WERI-Rb-1 (cell line): ENCODE results near the gene EPC1.
"Not testable (repeated sequence)": the region's sequence is repeated elsewhere in the genome, so short reads cannot be mapped to it uniquely, and the experiment has no call there.

Experiments used
- DNase-seq: peaks from one replicate; pipeline ENCODE4 v3.0.0-alpha.2; 2020
- H3K27ac ChIP-seq: fragments of 250-450 bp; sonication (Bioruptor Pico); 2 replicates; pipeline ENCODE4 v1.5.1; 2020; ENCODE audit warnings: mild to moderate bottlenecking, moderate library complexity
- H3K27me3 ChIP-seq: fragments of 250-450 bp; sonication (Bioruptor Pico); 2 replicates; pipeline ENCODE4 v1.5.1; 2021; ENCODE audit warnings: mild to moderate bottlenecking, low read depth, moderate library complexity; ENCODE audit not compliant: insufficient read depth, severe bottlenecking
- H3K36me3 ChIP-seq: fragments of 250-450 bp; sonication (Bioruptor Pico); 2 replicates; pipeline ENCODE4 v1.5.1; 2020; ENCODE audit warnings: mild to moderate bottlenecking, moderate library complexity
- H3K4me3 ChIP-seq: 2 replicates; pipeline ENCODE4 v1.5.1; 2011; ENCODE audit warnings: low read depth, mild to moderate bottlenecking, control low read depth, low read length
- H3K9me3 ChIP-seq: fragments of 250-450 bp; sonication (Bioruptor Pico); 2 replicates; pipeline ENCODE4 v1.5.1; 2021; ENCODE audit warnings: mild to moderate bottlenecking, moderate library complexity; ENCODE audit not compliant: severe bottlenecking
- TF ChIP-seq, protein P1 (sequence below): IDR thresholded peaks from 2 replicates; pipeline ENCODE4 v1.5.1; 2011; ENCODE audit warnings: low read depth, mild to moderate bottlenecking, control low read depth, inconsistent platforms, low read length

Gene EPC1

DNA sequence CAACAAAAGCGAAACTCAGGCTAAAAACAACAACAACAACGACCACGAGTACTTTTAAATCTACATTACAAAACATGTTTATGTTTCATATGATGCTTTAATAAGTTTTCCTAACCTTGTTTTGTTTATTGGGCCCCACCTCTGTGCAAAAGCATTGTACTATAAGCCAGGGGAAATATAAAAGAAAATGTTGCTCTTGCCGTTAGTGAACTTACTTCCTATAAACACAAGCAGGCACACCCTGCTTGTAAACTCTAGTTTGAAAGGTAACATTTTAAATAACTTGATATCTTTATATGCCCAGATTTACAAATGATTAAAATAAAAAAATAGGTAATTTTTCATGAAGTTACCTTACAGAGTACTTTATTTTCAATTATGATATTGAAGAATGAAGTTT is 19.2 kb upstream of the EPC1 start:
- TF ChIP-seq, protein P1, sequence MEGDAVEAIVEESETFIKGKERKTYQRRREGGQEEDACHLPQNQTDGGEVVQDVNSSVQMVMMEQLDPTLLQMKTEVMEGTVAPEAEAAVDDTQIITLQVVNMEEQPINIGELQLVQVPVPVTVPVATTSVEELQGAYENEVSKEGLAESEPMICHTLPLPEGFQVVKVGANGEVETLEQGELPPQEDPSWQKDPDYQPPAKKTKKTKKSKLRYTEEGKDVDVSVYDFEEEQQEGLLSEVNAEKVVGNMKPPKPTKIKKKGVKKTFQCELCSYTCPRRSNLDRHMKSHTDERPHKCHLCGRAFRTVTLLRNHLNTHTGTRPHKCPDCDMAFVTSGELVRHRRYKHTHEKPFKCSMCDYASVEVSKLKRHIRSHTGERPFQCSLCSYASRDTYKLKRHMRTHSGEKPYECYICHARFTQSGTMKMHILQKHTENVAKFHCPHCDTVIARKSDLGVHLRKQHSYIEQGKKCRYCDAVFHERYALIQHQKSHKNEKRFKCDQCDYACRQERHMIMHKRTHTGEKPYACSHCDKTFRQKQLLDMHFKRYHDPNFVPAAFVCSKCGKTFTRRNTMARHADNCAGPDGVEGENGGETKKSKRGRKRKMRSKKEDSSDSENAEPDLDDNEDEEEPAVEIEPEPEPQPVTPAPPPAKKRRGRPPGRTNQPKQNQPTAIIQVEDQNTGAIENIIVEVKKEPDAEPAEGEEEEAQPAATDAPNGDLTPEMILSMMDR = no peak
- H3K36me3 ChIP-seq = no peaks in the 10 kb centered on the region
- no peak for DNase-seq
- H3K9me3 ChIP-seq = no peaks in the 10 kb centered on the region
- H3K27ac ChIP-seq = no peak overlapping the region
- H3K27me3 ChIP-seq = no peaks in the 10 kb centered on the region
- H3K4me3 ChIP-seq = no peak overlapping the region

DNA sequence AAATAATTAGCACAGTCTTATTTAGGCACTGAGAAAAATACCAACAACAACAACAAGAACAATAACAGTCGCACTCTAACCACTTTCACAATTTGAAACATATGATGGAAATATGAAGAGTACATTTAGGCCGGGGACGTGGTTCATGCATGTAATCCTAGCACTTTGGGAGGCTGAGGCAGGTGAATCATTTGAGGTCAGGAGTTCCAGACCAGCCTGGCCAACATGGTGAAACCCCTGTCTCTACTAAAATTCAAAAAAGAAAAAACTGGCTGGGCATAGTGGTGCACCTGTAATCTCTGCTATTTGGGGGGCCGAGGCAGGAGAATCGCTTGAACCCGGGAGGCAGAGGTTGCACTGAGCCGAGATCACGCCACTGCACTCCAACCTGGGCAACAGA is 18.4 kb upstream of the EPC1 start:
- not testable (repeated sequence) for H3K27me3 ChIP-seq, H3K27ac ChIP-seq, H3K9me3 ChIP-seq, H3K4me3 ChIP-seq, H3K36me3 ChIP-seq, DNase-seq

DNA sequence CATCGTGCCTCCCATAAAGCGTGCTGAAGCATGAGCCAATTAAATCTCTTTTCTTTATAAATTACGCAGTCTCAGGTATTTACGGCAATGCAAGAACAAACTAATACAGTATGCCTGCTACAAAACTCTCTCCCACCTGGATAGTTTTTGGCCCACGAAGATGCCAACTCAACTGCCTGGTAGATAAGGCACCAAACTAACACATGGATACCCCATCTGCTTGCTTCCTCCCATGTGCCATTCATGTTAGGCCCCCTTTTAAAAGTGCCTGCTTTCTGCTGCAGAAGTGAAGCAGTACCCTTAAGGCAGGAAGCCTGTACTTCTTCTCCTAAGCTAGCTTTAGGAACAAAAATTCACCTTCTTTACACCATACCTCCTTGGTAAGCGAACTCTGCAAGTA is 15.6 kb upstream of the EPC1 start:
- Histone ChIP-seq H3K9me3 (no peaks in the 10 kb centered on the region), H3K27ac (no peak overlapping the region), H3K36me3 (no peaks in the 10 kb centered on the region), H3K27me3 (no peaks in the 10 kb centered on the region), H3K4me3 (no peak overlapping the region)
- DNase-seq = no peak
- TF ChIP-seq, protein P1 = no peak

DNA sequence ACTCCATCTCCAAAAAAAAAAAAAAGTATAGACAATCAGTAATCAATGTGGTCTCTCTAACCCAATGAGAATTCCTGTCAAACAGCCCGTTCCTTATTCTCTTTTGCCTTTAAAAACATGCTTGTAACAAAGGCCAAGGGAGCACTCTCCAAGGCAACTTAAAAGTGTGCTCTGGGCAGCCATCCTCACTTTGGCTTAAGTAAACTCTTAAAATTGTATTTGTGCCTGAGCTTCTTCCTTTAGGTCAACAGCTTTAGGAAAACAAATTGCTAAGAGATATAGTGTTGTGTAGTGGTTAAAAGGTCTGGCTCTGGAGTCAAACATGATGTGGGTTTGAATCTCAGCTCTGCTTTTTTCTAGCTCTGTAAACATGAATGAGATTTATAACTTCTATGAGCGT is 13.9 kb upstream of the EPC1 start:
- Histone ChIP-seq H3K4me3 (no peak overlapping the region), H3K9me3 (no peaks in the 10 kb centered on the region), H3K27ac (no peak overlapping the region), H3K36me3 (no peaks in the 10 kb centered on the region), H3K27me3 (no peaks in the 10 kb centered on the region)
- TF ChIP-seq, protein P1 = no peak
- no peak for DNase-seq

DNA sequence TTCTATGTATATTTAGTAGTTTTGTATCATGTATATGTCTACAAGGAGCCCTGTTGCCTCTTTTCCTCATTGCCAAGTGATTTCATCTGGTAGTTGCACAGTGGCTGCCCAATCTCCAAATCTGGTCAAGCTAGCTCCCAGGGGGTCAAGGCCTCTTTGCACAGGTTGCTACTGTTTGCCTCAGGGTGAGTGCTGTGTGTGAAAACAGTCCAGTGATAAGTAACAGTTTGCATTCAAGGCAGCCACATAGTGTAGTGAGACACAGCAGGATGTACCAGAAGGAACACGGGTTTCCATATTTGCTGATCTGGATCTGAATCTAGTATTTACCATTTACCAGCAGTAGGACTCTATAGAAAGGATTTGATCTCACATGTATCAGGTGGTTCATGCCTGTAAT is 13.3 kb upstream of the EPC1 start:
- Histone ChIP-seq H3K4me3 (no peak overlapping the region), H3K36me3 (no peaks in the 10 kb centered on the region), H3K9me3 (no peaks in the 10 kb centered on the region), H3K27me3 (no peaks in the 10 kb centered on the region), H3K27ac (no peak overlapping the region)
- DNase-seq = no peak
- TF ChIP-seq, protein P1 = no peak

DNA sequence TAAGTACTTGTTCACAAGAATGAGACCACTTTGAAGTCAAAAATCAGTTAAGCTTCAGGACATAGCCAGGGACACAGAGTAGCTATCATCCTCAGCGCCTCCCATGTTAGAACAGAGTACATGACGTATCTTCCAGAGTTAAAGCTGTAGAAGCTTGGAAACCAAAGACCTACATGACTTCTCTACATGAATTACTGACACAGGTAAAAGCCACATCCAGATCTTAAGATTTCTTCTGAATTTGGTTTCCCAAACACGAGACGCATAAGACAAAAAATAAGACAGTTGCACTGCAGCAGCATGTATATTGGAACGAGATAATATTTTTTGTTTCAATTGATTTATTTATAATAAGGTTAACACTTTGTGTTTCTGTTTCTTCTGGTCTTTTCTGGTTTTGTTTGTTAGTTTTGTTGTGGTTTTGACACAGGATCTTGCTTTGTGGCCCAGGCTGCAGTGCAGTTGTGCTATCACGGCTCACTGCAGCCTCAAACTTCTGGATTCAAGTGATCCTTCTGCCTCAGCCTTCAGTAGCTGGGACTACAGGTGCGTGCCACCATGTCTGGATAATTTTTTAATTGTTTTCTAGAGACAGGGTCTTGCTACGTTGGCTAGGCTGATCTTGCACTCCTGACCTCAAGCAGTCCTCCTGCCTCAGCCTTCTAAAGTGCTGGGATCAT is 10.2 kb upstream of the EPC1 start:
- TF ChIP-seq, protein P1 = no peak
- H3K4me3 ChIP-seq = no peak overlapping the region
- H3K27ac ChIP-seq = no peak overlapping the region
- H3K27me3 ChIP-seq = no peaks in the 10 kb centered on the region
- H3K36me3 ChIP-seq = no peaks in the 10 kb centered on the region
- H3K9me3 ChIP-seq = no peaks in the 10 kb centered on the region
- no peak for DNase-seq

DNA sequence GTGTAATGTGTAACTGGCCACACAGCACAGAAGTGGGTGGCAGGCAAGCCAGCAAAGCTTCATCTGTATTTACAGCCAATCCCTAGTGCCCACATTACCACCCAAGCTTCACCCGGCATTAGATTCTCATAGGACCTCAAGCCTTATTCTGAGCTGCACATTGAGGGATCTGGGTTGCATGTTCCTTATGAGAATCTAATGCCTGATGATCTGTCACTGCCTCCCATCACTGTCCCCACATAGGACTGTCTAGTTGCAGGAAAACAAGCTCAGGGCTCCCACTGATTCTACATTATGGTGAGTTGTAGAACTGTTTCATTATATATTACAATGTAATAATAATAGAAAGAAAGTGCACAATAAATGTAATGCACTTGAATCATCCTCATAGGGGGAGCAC is 7.7 kb upstream of the EPC1 start:
- H3K4me3 ChIP-seq, H3K27ac ChIP-seq, H3K27me3 ChIP-seq, H3K36me3 ChIP-seq, H3K9me3 ChIP-seq, DNase-seq: not testable (repeated sequence)
